OCI-LY3 (cell line): ENCODE measurements around the gene BACH2.
A peak's percentile ranks its signal among the peaks of the same experiment; 100 is the strongest.

Experiments
- H2AFZ ChIP-seq: fragments of 200-600, 300-600 bp; shearing (Covaris generic); 2 replicates; pipeline ENCODE4 v1.6.0; 2014; ENCODE audit warnings: antibody characterized with exemption, low read depth, low read length
- H3K27ac ChIP-seq: fragments of 200-600, 300-600 bp; sonication (generic); 2 replicates; pipeline ENCODE4 v1.5.1; 2014; ENCODE audit warnings: mild to moderate bottlenecking, low read length, moderate library complexity, mixed read lengths
- H3K27me3 ChIP-seq: fragments of 200-600, 300-600 bp; sonication (generic); 2 replicates; pipeline ENCODE4 v1.6.1; 2014; ENCODE audit warnings: low read depth, low read length, mixed read lengths
- H3K36me3 ChIP-seq: fragments of 200-600, 300-600 bp; sonication (generic); replicated peaks from 2 replicates; pipeline ENCODE3; 2014; ENCODE audit warnings: low read depth, low read length, mixed read lengths
- H3K4me1 ChIP-seq: fragments of 300-600, 200-600 bp; sonication (generic); 2 replicates; pipeline ENCODE4 v1.6.1; 2014; ENCODE audit warnings: low read length, mixed read lengths
- H3K4me2 ChIP-seq: fragments of 200-600, 300-600 bp; sonication (generic); 2 replicates; pipeline ENCODE4 v1.6.1; 2014; ENCODE audit warnings: low read length, mixed read lengths
- H3K4me3 ChIP-seq: fragments of 300-600, 200-600 bp; sonication (generic); 2 replicates; pipeline ENCODE4 v1.5.1; 2014; ENCODE audit warnings: antibody characterized with exemption, mild to moderate bottlenecking, low read length, moderate library complexity
- H3K79me2 ChIP-seq: fragments of 300-600, 200-600 bp; shearing (Covaris generic); 2 replicates; pipeline ENCODE4 v1.6.1; 2014; ENCODE audit warnings: mild to moderate bottlenecking, low read length, mixed read lengths
- H3K9ac ChIP-seq: fragments of 300-600, 200-600 bp; shearing (Covaris generic); 2 replicates; pipeline ENCODE4 v1.6.0; 2014; ENCODE audit warnings: mild to moderate bottlenecking, low read length, moderate library complexity
- H3K9me3 ChIP-seq: fragments of 200-600, 300-600 bp; shearing (Covaris generic); 2 replicates; pipeline ENCODE4 v1.6.1; 2014; ENCODE audit warnings: low read length, mixed read lengths; ENCODE audit not compliant: insufficient read depth
- H4K20me1 ChIP-seq: fragments of 200-600, 300-600 bp; sonication (generic); 2 replicates; pipeline ENCODE4 v1.6.1; 2016; ENCODE audit warnings: low read length, mixed read lengths; ENCODE audit not compliant: insufficient read depth
- CTCF ChIP-seq: fragments of 200-600, 300-600 bp; sonication (generic); IDR thresholded peaks from 2 replicates; pipeline ENCODE4 v1.5.1; 2014; ENCODE audit warnings: antibody characterized with exemption, low read length, low read depth
- EZH2phosphoT487 ChIP-seq: fragments of 200-600 bp; shearing (Covaris generic); IDR thresholded peaks from 2 replicates; pipeline ENCODE4 v1.6.1; 2018; ENCODE audit warnings: antibody characterized with exemption, mixed run types, low read depth

Gene BACH2

GRCh38 chr6:90202156-90202555, 94.5 kb downstream of the BACH2 start:
- Histone ChIP-seq H3K4me3 (peak overlapping the region; percentile 7; the same call in 1 of the 2 replicates), H3K4me1 (peaks cover 14% of the 10 kb centered on the region), H3K36me3 (no peaks in the 10 kb centered on the region), H3K9me3 (0 out of 2 replicates have a peak, but pooled peaks cover 13% of the 10 kb centered on the region), H3K27ac (peak overlapping the region; percentile 3; the same call in 1 of the 2 replicates), H3K79me2 (no peaks in the 10 kb centered on the region), H3K27me3 (no peaks in the 10 kb centered on the region; the same call in 1 of the 2 replicates), H2AFZ (no peak overlapping the region), H4K20me1 (no peaks in the 10 kb centered on the region), H3K9ac (peak overlapping the region; percentile 4; the same call in 1 of the 2 replicates), H3K4me2 (peak overlapping the region; percentile 40)
- TF ChIP-seq EZH2phosphoT487 (no peak), CTCF (no peak)

- H3K27ac ChIP-seq = no peak overlapping the region
- no peaks in the 10 kb centered on the region for H3K27me3 ChIP-seq
- H2AFZ ChIP-seq = no peak overlapping the region
- H3K4me2 ChIP-seq = no peak overlapping the region
- TF ChIP-seq EZH2phosphoT487 = no peak
- TF ChIP-seq CTCF = no peak
- H4K20me1 ChIP-seq = no peaks in the 10 kb centered on the region
- no peaks in the 10 kb centered on the region for H3K36me3 ChIP-seq
- no peak overlapping the region for H3K9ac ChIP-seq
- no peaks in the 10 kb centered on the region for H3K79me2 ChIP-seq
- no peak overlapping the region for H3K4me3 ChIP-seq
- H3K9me3 ChIP-seq = 0 out of 2 replicates have a peak, but pooled peaks cover 16% of the 10 kb centered on the region
- peaks cover 14% of the 10 kb centered on the region for H3K4me1 ChIP-seq
These were observed 96.7 kb downstream of the BACH2 start for GRCh38 chr6:90199900-90200299.

GRCh38 chr6:90198758-90199425, 97.8 kb downstream of the BACH2 start:
- H3K36me3 ChIP-seq = no peaks in the 10 kb centered on the region
- no peak overlapping the region for H2AFZ ChIP-seq
- H3K9me3 ChIP-seq = 0 out of 2 replicates have a peak, but pooled peaks cover 16% of the 10 kb centered on the region
- H3K9ac ChIP-seq = no peak overlapping the region
- no peak overlapping the region for H3K27ac ChIP-seq
- no peaks in the 10 kb centered on the region for H4K20me1 ChIP-seq
- no peak overlapping the region for H3K4me3 ChIP-seq
- H3K27me3 ChIP-seq = no peaks in the 10 kb centered on the region
- no peak overlapping the region for H3K4me2 ChIP-seq
- H3K79me2 ChIP-seq = no peaks in the 10 kb centered on the region
- H3K4me1 ChIP-seq = peaks cover 17% of the 10 kb centered on the region
- TF ChIP-seq EZH2phosphoT487 (no peak), CTCF (no peak)

GRCh38 chr6:90197854-90198496, 98.7 kb downstream of the BACH2 start:
- Histone ChIP-seq H3K4me3 (no peak overlapping the region), H4K20me1 (no peaks in the 10 kb centered on the region), H3K27me3 (no peaks in the 10 kb centered on the region), H3K4me2 (no peak overlapping the region), H2AFZ (no peak overlapping the region), H3K9me3 (0 out of 2 replicates have a peak, but pooled peaks cover 16% of the 10 kb centered on the region), H3K27ac (no peak overlapping the region), H3K79me2 (no peaks in the 10 kb centered on the region), H3K4me1 (peaks cover 17% of the 10 kb centered on the region), H3K36me3 (no peaks in the 10 kb centered on the region), H3K9ac (no peak overlapping the region)
- TF ChIP-seq CTCF = no peak
- no peak for TF ChIP-seq EZH2phosphoT487
